T-helper 17 cell (primary cell): ENCODE measurements around the gene ASRGL1. TPM values are rescaled to one million over a fixed set of nuclear protein-coding genes. Genes with fewer than 3 reads are reported as not detected.
"Not testable (repeated sequence)": the region's sequence is repeated elsewhere in the genome, so short reads cannot be mapped to it uniquely, and the experiment has no call there.

Experiments used
- ATAC-seq: fragments of 150-1000 bp; cut with Tn5 transposase; 2 replicates; pipeline ENCODE4 v1.10.0; 2021; ENCODE audit warnings: mild to moderate bottlenecking, moderate library complexity
- DNase-seq, 3 donors: peaks; one replicate each; pipeline versions ENCODE4 v3.0.0 to v3.0.0-alpha.2; 2020 to 2021
- H3K9me3 ChIP-seq: one replicate; pipeline ENCODE4 v1.7.0; 2013; ENCODE audit warnings: low read length, mild to moderate bottlenecking; ENCODE audit not compliant: control insufficient read depth, poor library complexity, severe bottlenecking
- H3K27ac Mint-ChIP-seq: one replicate; pipeline ENCODE4 v1.8.0; 2022; ENCODE audit warnings: mild to moderate bottlenecking, moderate library complexity, mixed read lengths
- H3K27me3 Mint-ChIP-seq: one replicate; pipeline ENCODE4 v1.8.0; 2022; ENCODE audit warnings: mixed read lengths
- H3K36me3 Mint-ChIP-seq: one replicate; pipeline ENCODE4 v1.8.0; 2022; ENCODE audit warnings: low read depth, mixed read lengths
- H3K4me1 Mint-ChIP-seq: one replicate; pipeline ENCODE4 v1.8.0; 2022; ENCODE audit warnings: mild to moderate bottlenecking, mixed read lengths
- H3K4me3 Mint-ChIP-seq: one replicate; pipeline ENCODE4 v1.8.0; 2022; ENCODE audit warnings: mild to moderate bottlenecking, moderate library complexity, mixed read lengths
- total RNA-seq, 4 donors: library from RNA in 2 of 4; stranded (reverse) in 2 of 4; gene quantifications; one replicate each; pipeline ENCODE4 v1.2.3 and lab custom pipeline; 2022 to 2026

The ASRGL1 gene
- total RNA-seq, 2 donors from 2014 or later, result 0.75 to 0.89 TPM

DNA sequence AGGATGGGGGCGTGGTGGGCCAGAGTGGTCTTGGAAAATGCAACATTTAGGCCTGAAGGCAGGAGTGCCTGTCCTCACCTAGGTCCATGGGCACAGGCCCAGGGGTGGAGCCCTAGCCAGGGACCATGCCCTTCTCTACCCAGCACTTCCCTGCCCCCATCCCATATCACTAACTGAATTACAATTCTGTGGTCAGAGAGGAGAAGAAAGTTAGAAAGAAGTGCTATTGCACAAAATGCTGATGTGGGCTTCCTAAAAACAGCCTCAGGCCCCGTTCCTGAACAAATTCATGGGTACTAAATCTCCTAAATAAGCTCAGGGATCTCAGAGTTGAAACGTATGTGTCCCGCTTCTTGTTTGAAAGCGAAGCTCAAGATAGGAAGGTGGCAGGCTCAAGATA, 3.5 kb upstream of the ASRGL1 start:
- ATAC-seq (no peak), DNase-seq (no peak)
- no peaks in the 10 kb centered on the region for H3K9me3 ChIP-seq
- no peak overlapping the region for H3K27ac Mint-ChIP-seq
- no peak overlapping the region for H3K4me3 Mint-ChIP-seq
- peaks cover 83% of the 10 kb centered on the region for H3K27me3 Mint-ChIP-seq
- H3K36me3 Mint-ChIP-seq, result peaks cover 14% of the 10 kb centered on the region
- peaks cover 12% of the 10 kb centered on the region for H3K4me1 Mint-ChIP-seq

DNA sequence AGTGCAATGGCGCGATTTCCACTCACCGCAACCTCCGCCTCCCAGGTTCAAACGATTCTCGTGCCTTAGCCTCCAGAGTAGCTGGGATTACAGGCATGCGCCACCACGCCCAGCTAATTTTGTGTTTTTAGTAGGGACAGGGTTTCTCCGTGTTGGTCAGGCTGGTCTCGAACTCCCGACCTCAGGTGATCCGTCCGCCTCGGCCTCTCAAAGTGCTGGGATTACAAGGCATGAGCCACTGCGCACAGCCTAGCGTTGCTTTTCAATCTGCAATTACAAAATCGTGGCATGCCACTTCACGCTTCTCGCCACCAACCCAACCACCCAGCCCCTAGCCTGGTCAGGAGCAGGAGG, 322 bp upstream of the ASRGL1 start:
- peaks cover 12% of the 10 kb centered on the region for H3K4me1 Mint-ChIP-seq
- ATAC-seq, H3K9me3 ChIP-seq, DNase-seq, H3K36me3 Mint-ChIP-seq: not testable (repeated sequence)
- peak overlapping the region; percentile 60 for H3K27ac Mint-ChIP-seq
- H3K27me3 Mint-ChIP-seq, result peaks cover 54% of the 10 kb centered on the region
- H3K4me3 Mint-ChIP-seq, result peak overlapping the region; percentile 91

DNA sequence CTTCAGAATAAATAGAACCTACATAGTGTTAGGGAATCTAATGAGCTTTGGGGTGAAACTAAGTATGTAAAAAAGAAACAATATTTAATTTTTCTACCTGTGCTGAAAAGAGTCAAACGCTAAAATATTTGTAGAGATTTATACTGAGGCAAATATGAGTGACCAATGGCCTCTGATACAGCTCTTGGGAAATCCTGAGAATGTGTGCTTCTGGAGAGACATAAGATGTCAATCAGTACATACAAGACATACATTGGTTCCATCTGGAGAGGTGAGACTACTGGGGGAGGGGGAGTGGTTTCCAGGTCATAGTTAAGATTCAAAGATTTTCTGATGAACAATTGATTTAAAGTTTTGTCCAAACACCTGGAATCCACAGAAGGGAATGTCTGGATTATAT, 970 bp downstream of the ASRGL1 start:
- peaks cover 42% of the 10 kb centered on the region for H3K27me3 Mint-ChIP-seq
- ATAC-seq (no peak), DNase-seq (no peak)
- H3K9me3 ChIP-seq, result no peaks in the 10 kb centered on the region
- peaks cover 12% of the 10 kb centered on the region for H3K4me1 Mint-ChIP-seq
- H3K27ac Mint-ChIP-seq, result peak overlapping the region; percentile 60
- H3K4me3 Mint-ChIP-seq, result peak overlapping the region; percentile 91
- H3K36me3 Mint-ChIP-seq, result peaks cover 6% of the 10 kb centered on the region

DNA sequence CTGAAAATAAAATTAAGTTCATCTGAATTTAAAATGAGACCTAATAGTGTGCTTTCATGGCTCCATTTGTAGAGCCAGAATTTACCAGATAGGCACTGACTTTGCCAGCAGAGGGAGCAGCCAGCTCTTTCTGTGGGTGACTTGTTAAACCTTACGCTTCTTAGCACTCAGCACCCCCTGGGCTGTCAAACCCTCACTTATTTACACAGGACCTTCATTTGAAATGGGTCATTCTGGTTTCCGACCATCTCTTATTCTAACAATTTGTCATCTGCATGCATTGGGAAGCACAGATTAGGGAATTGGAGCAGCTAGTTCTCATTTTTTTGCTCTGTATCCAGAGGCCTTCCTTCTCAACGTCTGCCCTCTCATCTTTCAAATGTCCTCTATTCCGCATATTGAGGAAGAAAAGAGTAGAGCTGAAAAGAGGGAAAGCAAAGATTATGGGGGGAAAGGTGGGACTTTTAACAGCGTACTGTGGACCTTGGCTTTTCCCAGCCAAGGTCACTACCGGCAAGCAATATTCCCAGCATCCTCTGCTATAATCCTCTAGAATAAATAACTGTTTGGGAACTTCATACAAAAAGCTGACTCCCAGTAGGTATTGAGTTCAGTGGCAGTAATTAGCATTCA, 3.1 kb downstream of the ASRGL1 start:
- ATAC-seq (peak; percentile 60), DNase-seq (peak in 2 of 3 donors; percentile 14 to 21)
- peaks cover 21% of the 10 kb centered on the region for H3K27me3 Mint-ChIP-seq
- peaks cover 12% of the 10 kb centered on the region for H3K4me1 Mint-ChIP-seq
- peaks cover 6% of the 10 kb centered on the region for H3K36me3 Mint-ChIP-seq
- H3K9me3 ChIP-seq, result no peaks in the 10 kb centered on the region
- H3K27ac Mint-ChIP-seq, result no peak overlapping the region
- H3K4me3 Mint-ChIP-seq, result no peak overlapping the region

DNA sequence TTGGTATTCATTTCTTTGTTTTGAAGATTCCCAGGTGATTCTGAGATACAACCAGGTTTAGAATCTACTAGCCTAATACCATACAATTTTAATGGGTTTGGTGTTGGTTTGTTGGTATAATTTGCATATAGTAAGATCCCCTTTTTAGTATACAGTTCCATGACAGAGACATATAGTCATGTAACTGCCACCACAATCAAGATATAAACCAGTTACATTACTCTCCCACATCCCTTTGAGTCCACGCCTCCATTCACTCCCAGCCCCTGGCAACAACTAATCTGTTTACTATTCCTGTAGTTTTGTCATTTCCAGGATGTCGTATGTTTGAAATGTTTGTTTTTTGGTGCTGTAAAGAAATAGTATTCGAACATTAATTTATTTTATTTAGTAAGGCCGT, 4.3 kb downstream of the ASRGL1 start:
- no peak for DNase-seq
- Mint-ChIP-seq H3K27me3 (peaks cover 9% of the 10 kb centered on the region), H3K27ac (no peak overlapping the region), H3K36me3 (peaks cover 3% of the 10 kb centered on the region), H3K4me1 (peaks cover 10% of the 10 kb centered on the region), H3K4me3 (no peak overlapping the region)
- ATAC-seq, result no peak
- no peaks in the 10 kb centered on the region for H3K9me3 ChIP-seq

DNA sequence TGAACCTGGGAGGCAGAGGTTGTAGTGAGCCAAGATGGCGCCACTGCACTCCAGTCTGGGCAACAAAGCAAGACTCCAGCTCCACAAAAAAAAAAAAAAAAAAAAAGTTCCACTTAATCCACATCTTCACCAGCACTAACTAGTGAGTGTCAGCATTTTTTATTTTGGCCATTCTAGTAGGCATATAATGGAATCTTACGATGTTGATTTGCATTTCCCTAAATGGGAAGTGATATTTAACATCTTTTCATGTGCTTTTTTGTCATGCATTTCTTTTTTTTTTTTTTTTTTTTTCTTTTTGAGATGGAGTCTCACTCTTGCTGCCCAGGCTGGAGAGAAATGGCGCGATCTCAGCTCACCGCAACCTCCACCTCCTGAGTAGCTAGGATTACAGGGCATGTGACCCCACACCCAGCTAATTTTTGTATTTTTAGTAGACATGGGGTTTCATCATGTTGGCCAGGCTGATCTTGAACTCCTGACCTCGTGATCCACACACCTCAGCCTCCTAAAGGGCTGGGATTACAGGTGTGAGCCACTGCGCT, 6.5 kb downstream of the ASRGL1 start:
- not testable (repeated sequence) for H3K27ac Mint-ChIP-seq, H3K36me3 Mint-ChIP-seq, ATAC-seq, H3K9me3 ChIP-seq, H3K4me1 Mint-ChIP-seq, H3K27me3 Mint-ChIP-seq, DNase-seq, H3K4me3 Mint-ChIP-seq

DNA sequence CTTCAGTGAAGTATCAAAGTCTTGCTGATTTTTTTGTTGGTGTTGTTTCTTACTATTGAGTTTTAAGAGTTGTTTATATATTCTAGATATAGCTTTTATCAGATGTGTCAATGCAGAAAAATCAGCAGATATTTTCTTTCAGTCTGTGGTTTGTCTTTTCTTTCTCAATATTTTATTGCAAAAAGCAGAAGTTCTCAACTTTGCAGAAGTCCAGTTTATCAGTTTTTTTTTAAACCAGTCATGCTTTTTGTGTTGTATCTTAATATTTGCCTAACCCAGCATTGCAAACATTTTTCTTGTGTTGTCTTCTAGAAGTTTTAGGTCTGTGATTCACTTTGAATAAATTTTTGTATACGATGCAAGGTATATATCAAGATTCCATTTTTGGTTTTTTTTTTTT, 7.0 kb downstream of the ASRGL1 start:
- DNase-seq (no peak), ATAC-seq (no peak)
- H3K27ac Mint-ChIP-seq, result no peak overlapping the region
- H3K9me3 ChIP-seq, result no peaks in the 10 kb centered on the region
- peaks cover 8% of the 10 kb centered on the region for H3K27me3 Mint-ChIP-seq
- H3K4me3 Mint-ChIP-seq, result no peak overlapping the region
- no peaks in the 10 kb centered on the region for H3K4me1 Mint-ChIP-seq
- no peaks in the 10 kb centered on the region for H3K36me3 Mint-ChIP-seq

DNA sequence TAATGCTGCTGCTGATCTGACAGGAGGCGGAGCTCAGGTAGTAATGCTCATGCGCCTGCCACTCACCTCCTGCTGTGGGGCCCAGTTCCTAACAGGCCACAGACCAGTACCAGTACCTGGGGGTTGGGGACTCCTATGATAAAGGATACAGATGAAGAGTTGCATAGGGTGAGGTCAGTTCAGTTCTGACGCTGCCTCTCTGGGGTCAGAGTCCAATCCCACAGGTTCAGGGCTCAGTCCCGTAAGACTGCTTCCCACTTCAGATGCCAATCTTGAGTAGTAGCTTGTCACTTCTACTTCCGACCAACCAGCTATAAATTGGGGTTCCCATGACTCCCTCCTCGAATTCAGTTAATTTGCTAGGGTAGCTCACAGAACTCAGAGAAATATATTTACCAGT, 8.6 kb downstream of the ASRGL1 start:
- no peaks in the 10 kb centered on the region for H3K36me3 Mint-ChIP-seq
- H3K4me3 Mint-ChIP-seq, result no peak overlapping the region
- DNase-seq (no peak), ATAC-seq (no peak)
- H3K27ac Mint-ChIP-seq, result peak overlapping the region; percentile 37
- H3K9me3 ChIP-seq, result no peaks in the 10 kb centered on the region
- H3K4me1 Mint-ChIP-seq, result no peaks in the 10 kb centered on the region
- H3K27me3 Mint-ChIP-seq, result peaks cover 18% of the 10 kb centered on the region

DNA sequence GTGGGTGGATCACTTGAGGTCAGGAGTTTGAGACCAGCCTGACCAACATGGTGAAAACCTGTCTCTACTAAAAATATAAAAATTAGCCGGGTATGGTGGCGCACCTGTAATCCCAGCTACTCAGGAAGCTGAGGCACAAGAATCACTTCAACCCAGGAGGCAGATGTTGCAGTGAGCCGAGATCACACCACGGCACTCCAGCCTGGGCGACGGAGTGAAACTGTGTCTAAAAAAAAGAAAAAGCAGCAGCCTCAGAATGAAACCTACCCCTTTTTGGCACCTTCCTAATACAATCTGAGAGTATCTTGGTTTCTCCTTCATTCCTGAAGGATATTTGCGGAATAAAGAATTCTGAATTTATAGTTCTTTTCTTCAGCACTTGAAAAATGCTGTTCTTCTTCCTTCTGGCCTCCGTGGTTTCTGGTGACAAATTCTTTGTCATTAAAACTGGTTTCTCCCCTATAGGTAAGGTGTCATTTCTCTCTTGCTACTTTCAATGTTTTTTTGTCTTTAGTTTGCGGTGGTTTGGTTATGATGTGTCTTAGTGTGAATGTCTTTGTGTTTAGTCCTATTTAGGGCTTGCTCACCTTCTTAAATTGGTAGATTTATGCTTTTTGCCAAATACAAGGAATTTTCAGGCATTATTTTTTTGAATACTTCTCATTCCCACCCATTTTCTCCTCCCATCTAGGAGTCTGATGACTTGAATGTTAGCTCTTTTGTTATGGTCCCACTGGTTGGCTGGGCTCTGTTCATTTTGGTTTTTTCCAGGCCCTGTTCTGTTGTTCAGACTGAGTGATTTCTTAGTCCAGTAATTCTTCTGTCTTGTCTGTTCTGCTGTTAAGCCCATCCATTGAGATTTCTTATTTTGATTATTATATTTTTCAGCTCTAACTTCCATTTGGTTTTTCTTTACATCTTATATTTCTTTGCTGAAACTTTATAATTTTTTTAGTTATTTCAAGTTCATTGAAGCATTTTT, 15.4 kb downstream of the ASRGL1 start:
- no peak for ATAC-seq
- Mint-ChIP-seq H3K4me3 (no peak overlapping the region), H3K27ac (no peak overlapping the region), H3K36me3 (no peaks in the 10 kb centered on the region), H3K27me3 (peaks cover 18% of the 10 kb centered on the region), H3K4me1 (peaks cover 2% of the 10 kb centered on the region)
- no peaks in the 10 kb centered on the region for H3K9me3 ChIP-seq
- no peak for DNase-seq

DNA sequence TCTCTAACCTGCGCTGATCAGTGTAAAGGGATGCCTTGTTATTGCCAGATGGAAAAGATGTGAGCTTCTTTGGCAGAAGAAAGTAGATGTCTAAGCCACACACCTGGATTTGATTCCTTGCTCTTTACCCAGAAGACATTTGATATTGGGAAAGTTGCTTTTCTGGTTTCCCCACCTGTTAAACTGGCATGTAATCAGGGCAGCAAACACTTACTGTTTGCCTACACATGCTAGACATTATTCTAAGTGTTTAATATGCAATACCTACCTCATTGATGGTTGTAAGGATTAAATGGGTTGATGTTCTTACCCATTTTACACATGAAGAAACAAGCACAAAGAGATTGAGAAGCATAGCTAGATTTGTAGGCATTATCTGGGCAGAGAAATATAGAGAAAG, 16.6 kb downstream of the ASRGL1 start:
- H3K4me1 Mint-ChIP-seq, result peaks cover 2% of the 10 kb centered on the region
- no peak for ATAC-seq
- H3K36me3 Mint-ChIP-seq, result no peaks in the 10 kb centered on the region
- H3K27me3 Mint-ChIP-seq, result peaks cover 10% of the 10 kb centered on the region
- DNase-seq, result no peak
- no peak overlapping the region for H3K4me3 Mint-ChIP-seq
- H3K27ac Mint-ChIP-seq, result no peak overlapping the region
- H3K9me3 ChIP-seq, result no peaks in the 10 kb centered on the region

DNA sequence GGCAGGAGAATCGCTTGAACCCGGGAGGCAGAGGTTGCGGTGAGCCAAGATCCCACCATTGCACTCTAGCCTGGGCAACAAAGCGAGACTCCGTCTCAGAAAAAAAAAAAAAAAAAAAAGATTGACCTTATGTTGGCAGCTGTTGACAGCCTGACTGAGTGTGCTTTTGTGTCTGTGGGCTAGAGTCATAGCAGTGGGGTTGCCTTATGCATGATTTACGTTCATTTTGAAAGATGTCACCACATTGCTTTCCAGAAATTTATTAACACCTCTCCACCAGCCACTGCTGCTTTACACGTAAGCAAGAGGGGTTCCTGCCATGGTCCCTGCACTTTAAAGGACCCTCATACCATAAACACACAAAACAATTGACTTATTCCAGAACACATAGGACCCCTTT, 21.0 kb downstream of the ASRGL1 start:
- H3K9me3 ChIP-seq, result no peaks in the 10 kb centered on the region
- H3K36me3 Mint-ChIP-seq, result no peaks in the 10 kb centered on the region
- no peak overlapping the region for H3K27ac Mint-ChIP-seq
- no peak overlapping the region for H3K4me3 Mint-ChIP-seq
- H3K27me3 Mint-ChIP-seq, result no peaks in the 10 kb centered on the region
- ATAC-seq (no peak), DNase-seq (no peak)
- H3K4me1 Mint-ChIP-seq, result no peaks in the 10 kb centered on the region

DNA sequence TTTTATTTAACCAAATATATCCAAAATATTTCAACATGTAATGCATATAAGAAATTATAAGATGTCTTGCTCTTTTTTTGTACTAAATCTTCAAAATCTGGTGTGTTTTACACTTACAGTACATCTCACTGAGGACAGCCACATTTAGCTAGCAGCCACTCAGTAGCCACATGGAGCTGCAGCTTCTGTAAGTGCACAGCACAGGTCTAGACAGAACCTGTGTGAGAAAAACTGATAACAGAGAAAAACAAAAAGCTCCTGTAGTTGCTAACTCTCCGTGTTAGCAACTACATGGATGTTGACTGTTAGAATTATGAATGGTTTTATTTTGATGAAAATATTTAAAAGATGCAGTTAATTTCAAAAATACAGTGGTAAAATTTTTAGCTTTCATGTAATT, 22.2 kb downstream of the ASRGL1 start:
- no peak for DNase-seq
- Mint-ChIP-seq H3K4me1 (no peaks in the 10 kb centered on the region), H3K27me3 (no peaks in the 10 kb centered on the region), H3K27ac (no peak overlapping the region), H3K36me3 (no peaks in the 10 kb centered on the region), H3K4me3 (no peak overlapping the region)
- ATAC-seq, result no peak
- no peaks in the 10 kb centered on the region for H3K9me3 ChIP-seq

DNA sequence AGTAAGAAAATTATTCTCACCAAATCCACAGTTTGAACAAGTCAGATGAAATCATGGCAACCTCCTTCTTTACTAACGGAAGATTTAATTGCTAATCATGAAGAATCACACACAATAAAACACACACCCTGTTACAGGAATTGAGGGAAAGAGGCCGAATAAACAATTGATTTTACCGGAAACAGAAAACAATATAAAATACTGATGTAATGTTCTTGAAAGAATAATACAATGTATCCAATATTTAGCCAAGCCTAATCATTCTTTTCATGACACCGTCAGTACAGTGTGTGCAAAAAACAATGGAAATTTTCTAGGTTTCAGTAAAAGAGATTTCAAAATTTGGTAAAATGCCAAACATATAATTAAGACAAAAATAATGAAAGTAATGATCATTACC, 23.4 kb downstream of the ASRGL1 start:
- no peaks in the 10 kb centered on the region for H3K27me3 Mint-ChIP-seq
- H3K4me3 Mint-ChIP-seq, result no peak overlapping the region
- no peaks in the 10 kb centered on the region for H3K36me3 Mint-ChIP-seq
- ATAC-seq (no peak), DNase-seq (no peak)
- no peaks in the 10 kb centered on the region for H3K9me3 ChIP-seq
- no peak overlapping the region for H3K27ac Mint-ChIP-seq
- no peaks in the 10 kb centered on the region for H3K4me1 Mint-ChIP-seq
